ENCODE measurements around the gene TAS2R10.

- TF ChIP-seq FOXJ3 (CRISPR knock-in tag; IDR thresholded peaks at IDR 0.05) (no peak), CTCF (IDR thresholded peaks at IDR 0.05) (no peak), POLR2AphosphoS5 (IDR thresholded peaks at IDR 0.05; ENCODE audit: low read depth, low read length) (no peak), MEF2A (IDR thresholded peaks at IDR 0.05; ENCODE audit: borderline replicate concordance, low read depth) (no peak), SIN3A (IDR thresholded peaks at IDR 0.05; ENCODE audit: borderline replicate concordance, low read depth, low read length) (no peak), GABPA (IDR thresholded peaks at IDR 0.05; ENCODE audit: low read depth) (no peak)
Measured at GRCh38 chr12:10853776-10854175, 27.6 kb upstream of the TAS2R10 start.
